Chondrocyte (in vitro differentiated cells): Measurements from ENCODE around the gene C10orf90. TPM values are rescaled to one million over a fixed set of nuclear protein-coding genes. Genes with fewer than 3 reads are reported as not detected.

Experiments used
- DNase-seq: peaks from one replicate; pipeline ENCODE4 v3.0.0; 2021; ENCODE audit warnings: mixed read lengths, low spot score
- H3K27ac Mint-ChIP-seq: one replicate; pipeline ENCODE4 v1.8.0; 2021; ENCODE audit warnings: mild to moderate bottlenecking, moderate library complexity, mixed read lengths; ENCODE audit not compliant: unreplicated experiment
- H3K27me3 Mint-ChIP-seq: 2 replicates; pipeline ENCODE4 v1.8.0; 2021; ENCODE audit warnings: low read depth, mixed read lengths
- H3K36me3 Mint-ChIP-seq: 2 replicates; pipeline ENCODE4 v1.8.0; 2021; ENCODE audit warnings: low read depth, mixed read lengths
- H3K4me1 Mint-ChIP-seq: 2 replicates; pipeline ENCODE4 v1.8.0; 2021; ENCODE audit warnings: low read depth, mild to moderate bottlenecking, mixed read lengths
- H3K4me3 Mint-ChIP-seq: one replicate; pipeline ENCODE4 v1.8.0; 2021; ENCODE audit warnings: mild to moderate bottlenecking, moderate library complexity, mixed read lengths; ENCODE audit not compliant: unreplicated experiment
- H3K9me3 Mint-ChIP-seq: 2 replicates; pipeline ENCODE4 v1.8.0; 2021; ENCODE audit warnings: low read depth, mixed read lengths
- total RNA-seq: library from RNA; stranded (reverse); gene quantifications from 3 replicates; pipeline ENCODE4 v1.2.1, GENCODE V29; 2021
- TF ChIP-seq, protein P1 (sequence below): fragments of 200-600 bp; sonication (generic); IDR thresholded peaks from 2 replicates; pipeline ENCODE4 v1.5.0; 2021; ENCODE audit warnings: antibody characterized with exemption, mild to moderate bottlenecking, moderate library complexity

The C10orf90 gene
- total RNA-seq, 1 donor from 2014 or later = not detected

DNA sequence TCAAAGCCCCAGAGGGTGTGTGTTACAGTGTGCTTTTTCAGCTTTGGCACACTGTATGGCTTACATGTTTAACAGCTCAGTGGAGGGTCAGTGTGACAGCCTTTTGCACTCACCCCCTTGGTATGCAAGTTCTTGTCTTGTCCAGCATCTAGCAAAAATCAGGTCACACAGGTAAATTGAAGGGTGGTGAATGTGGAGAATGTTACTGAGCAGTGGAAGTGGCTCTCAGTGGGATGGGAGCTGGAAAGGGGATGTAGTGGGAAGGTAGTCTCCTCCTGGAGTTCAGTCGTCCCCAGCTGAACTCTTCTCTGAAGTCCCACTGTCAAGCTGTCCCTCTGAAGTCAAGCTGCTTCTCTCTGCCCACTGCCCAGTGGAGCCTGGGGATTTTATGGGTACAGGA is 21.0 kb upstream of the C10orf90 start:
- Mint-ChIP-seq H3K9me3 (peaks cover 22% of the 10 kb centered on the region), H3K4me3 (no peak overlapping the region), H3K27ac (no peak overlapping the region), H3K4me1 (no peaks in the 10 kb centered on the region), H3K27me3 (no peaks in the 10 kb centered on the region), H3K36me3 (no peaks in the 10 kb centered on the region)
- TF ChIP-seq, protein P1, sequence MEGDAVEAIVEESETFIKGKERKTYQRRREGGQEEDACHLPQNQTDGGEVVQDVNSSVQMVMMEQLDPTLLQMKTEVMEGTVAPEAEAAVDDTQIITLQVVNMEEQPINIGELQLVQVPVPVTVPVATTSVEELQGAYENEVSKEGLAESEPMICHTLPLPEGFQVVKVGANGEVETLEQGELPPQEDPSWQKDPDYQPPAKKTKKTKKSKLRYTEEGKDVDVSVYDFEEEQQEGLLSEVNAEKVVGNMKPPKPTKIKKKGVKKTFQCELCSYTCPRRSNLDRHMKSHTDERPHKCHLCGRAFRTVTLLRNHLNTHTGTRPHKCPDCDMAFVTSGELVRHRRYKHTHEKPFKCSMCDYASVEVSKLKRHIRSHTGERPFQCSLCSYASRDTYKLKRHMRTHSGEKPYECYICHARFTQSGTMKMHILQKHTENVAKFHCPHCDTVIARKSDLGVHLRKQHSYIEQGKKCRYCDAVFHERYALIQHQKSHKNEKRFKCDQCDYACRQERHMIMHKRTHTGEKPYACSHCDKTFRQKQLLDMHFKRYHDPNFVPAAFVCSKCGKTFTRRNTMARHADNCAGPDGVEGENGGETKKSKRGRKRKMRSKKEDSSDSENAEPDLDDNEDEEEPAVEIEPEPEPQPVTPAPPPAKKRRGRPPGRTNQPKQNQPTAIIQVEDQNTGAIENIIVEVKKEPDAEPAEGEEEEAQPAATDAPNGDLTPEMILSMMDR = no peak
- DNase-seq = no peak

DNA sequence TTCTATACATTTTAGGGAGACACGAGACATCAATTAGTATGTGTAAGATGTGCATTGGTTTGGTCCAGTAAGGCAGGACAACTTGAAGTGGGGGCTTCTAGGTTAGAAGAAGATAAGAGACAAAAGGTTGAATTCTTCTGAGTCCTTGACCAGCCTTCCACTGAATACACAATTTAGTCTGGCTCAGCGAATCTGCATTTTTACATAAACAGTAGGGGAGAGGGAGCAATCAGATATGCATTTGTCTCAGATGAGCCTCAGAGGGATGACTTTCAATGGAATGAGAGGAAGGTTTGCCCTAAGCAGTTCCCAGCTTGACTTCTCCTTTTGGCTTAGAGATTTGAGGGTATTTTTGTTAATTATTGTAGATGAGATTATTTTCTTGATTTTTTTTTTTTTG is 20.0 kb upstream of the C10orf90 start:
- Mint-ChIP-seq H3K27ac (no peak overlapping the region), H3K9me3 (peaks cover 22% of the 10 kb centered on the region), H3K4me1 (no peaks in the 10 kb centered on the region), H3K27me3 (no peaks in the 10 kb centered on the region), H3K4me3 (no peak overlapping the region), H3K36me3 (no peaks in the 10 kb centered on the region)
- no peak for DNase-seq
- TF ChIP-seq, protein P1 = no peak

DNA sequence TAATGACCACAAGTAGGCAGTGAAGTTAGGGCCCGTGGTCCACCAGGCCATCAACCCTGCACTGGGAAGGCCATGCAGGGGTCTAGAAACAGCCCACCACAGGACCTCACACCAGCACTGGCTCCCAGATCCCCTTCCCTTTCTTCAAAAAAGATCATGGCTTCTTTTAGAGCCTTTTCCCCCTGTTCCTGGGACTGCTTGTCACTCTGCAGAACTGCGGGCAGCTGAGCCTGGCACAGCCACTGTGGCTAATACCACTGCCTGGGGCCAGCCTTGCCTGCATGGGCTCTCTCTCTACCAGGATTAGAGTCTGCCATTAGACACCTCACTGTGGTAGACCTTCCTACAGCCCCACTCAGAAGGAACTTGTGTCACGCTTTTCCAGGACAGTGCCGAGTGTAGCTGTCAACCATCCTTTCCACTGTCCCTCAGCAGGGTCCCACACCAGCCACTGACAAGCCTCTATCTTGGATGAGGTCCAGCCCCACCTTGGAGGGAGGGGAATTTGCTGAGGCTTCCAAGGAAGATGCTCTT is 19.0 kb upstream of the C10orf90 start:
- H3K4me3 Mint-ChIP-seq = no peak overlapping the region
- H3K9me3 Mint-ChIP-seq = peaks cover 19% of the 10 kb centered on the region
- no peaks in the 10 kb centered on the region for H3K4me1 Mint-ChIP-seq
- TF ChIP-seq, protein P1 = no peak
- DNase-seq = no peak
- H3K36me3 Mint-ChIP-seq = no peaks in the 10 kb centered on the region
- no peaks in the 10 kb centered on the region for H3K27me3 Mint-ChIP-seq
- H3K27ac Mint-ChIP-seq = no peak overlapping the region

DNA sequence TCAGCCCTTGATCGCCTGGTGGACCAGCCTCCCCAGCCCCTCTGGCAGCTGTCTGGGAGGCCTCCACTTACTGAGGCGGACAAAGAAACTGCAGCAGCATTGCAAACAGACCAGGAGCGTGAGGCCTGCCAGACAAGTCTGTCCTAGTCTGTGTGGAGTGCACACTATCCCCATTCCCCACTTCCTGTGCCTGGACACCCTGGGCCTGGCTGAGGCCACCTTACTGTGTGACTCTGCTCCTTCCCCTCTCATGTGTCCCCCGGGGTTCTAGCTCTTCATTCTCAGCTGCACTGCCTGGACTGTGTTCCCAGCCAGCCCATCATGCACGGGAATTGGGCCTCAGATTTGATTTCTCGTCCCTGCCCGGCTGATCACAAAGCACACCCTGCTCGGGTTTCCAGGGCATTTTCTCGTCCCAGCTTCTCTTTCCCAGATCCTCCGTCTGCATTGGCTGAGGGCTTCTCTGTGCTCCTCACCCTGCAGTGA is 16.7 kb upstream of the C10orf90 start:
- Mint-ChIP-seq H3K4me3 (no peak overlapping the region), H3K27ac (no peak overlapping the region), H3K4me1 (no peaks in the 10 kb centered on the region), H3K9me3 (peaks cover 10% of the 10 kb centered on the region), H3K36me3 (no peaks in the 10 kb centered on the region), H3K27me3 (no peaks in the 10 kb centered on the region)
- no peak for DNase-seq
- TF ChIP-seq, protein P1 = no peak

DNA sequence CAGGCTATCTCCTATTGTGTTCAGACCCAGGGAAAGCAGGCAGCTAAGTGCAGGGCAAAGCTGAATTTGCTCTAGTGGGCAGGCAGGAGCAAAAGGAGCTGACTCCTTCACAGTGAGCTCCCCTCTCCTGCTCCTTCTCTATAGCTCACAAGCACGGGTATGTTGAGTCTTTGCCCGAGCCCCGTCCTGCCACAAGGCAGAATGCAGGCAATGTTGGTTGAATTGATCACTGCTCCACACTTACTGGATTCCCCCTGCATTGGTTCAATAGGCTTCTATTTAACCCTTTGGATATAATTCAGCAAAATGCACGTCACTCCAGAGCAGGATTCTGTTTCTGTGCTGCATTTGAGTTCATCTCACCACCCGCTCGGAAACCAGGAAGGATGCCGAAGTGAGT is 16.2 kb upstream of the C10orf90 start:
- Mint-ChIP-seq H3K27ac (no peak overlapping the region), H3K36me3 (no peaks in the 10 kb centered on the region), H3K27me3 (no peaks in the 10 kb centered on the region), H3K4me3 (no peak overlapping the region), H3K9me3 (peaks cover 6% of the 10 kb centered on the region), H3K4me1 (no peaks in the 10 kb centered on the region)
- no peak for DNase-seq
- TF ChIP-seq, protein P1 = no peak
